GM12874 (cell line): ENCODE measurements around the gene SOWAHA.

Experiments used
- CTCF ChIP-seq: IDR thresholded peaks from 2 replicates; pipeline ENCODE4 v1.5.1; 2011; ENCODE audit warnings: low read depth, mild to moderate bottlenecking, control low read depth, low read length, moderate library complexity; ENCODE audit not compliant: insufficient read depth

SOWAHA gene

GRCh38 chr5:132821350-132821749 lies 8.2 kb downstream of the SOWAHA start:
- TF ChIP-seq CTCF: no peak

GRCh38 chr5:132821791-132822190 lies 8.7 kb downstream of the SOWAHA start:
- TF ChIP-seq CTCF: no peak

- no peak for TF ChIP-seq CTCF
Measured at GRCh38 chr5:132822650-132823480, 9.8 kb downstream of the SOWAHA start.

- no peak for TF ChIP-seq CTCF
Measured at GRCh38 chr5:132823481-132824050, 10.5 kb downstream of the SOWAHA start.

GRCh38 chr5:132824426-132824825 lies 11.3 kb downstream of the SOWAHA start:
- TF ChIP-seq CTCF: no peak

- no peak for TF ChIP-seq CTCF
Measured at GRCh38 chr5:132825033-132825833, 12.1 kb downstream of the SOWAHA start.

GRCh38 chr5:132825834-132826391 lies 12.8 kb downstream of the SOWAHA start:
- TF ChIP-seq CTCF: no peak
